RWPE1 (cell line): ENCODE data around the gene ADORA1.

ENCODE experiments used
- CTCF ChIA-PET: fragments of 350-600 bp; sonication (Branson Sonifier 250); formaldehyde crosslinking; extraction: SDS; loops from one replicate; lab custom pipeline; 2021; lab: Yijun Ruan, JAX
- POLR2A ChIA-PET: fragments of 400-600 bp; formaldehyde crosslinking; extraction: SDS; loops from one replicate; lab custom pipeline; 2020; ENCODE audit warnings: antibody characterized with exemption; ENCODE audit not compliant: low non-redundant PET; lab: Yijun Ruan, JAX
- DNase-seq: peaks from one replicate; pipeline ENCODE4 v3.0.0; 2012; ENCODE audit warnings: low spot score
- H3K27ac ChIP-seq: fragments of 450-650 bp; 2 replicates; pipeline ENCODE4 v1.5.1; 2017
- TF ChIP-seq, protein P1 (sequence below): fragments of 450-650 bp; conservative IDR thresholded peaks from 2 replicates; pipeline ENCODE4 v1.5.1; 2017; ENCODE audit warnings: low read depth, mild to moderate bottlenecking

The ADORA1 gene

DNA sequence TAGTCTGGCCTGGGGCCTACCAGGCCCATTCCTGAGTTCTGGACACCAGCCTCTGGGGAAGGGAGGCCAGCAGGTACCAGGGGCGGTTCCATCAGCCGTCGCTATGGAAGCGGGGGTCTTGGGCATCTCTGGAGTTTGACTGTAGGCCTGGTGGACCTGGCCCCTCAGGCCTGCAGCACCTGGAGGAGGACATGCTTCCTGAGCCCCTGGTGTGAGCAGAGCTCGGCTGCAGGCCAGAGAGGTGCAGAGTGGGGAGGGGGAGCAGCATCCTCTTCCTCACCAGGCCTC, 40.3 kb downstream of the ADORA1 start:
- DNase-seq = no peak
- ChIA-PET CTCF (interaction anchor here (0.6 to 7.0 kb wide), 3 partner anchors 19 to 48 kb away, joined by 3 to 45 read pairs (median 4); no protein-coding TSS in a partner anchor), POLR2A (no interaction called here)
- no peak overlapping the region for H3K27ac ChIP-seq
- TF ChIP-seq, protein P1, sequence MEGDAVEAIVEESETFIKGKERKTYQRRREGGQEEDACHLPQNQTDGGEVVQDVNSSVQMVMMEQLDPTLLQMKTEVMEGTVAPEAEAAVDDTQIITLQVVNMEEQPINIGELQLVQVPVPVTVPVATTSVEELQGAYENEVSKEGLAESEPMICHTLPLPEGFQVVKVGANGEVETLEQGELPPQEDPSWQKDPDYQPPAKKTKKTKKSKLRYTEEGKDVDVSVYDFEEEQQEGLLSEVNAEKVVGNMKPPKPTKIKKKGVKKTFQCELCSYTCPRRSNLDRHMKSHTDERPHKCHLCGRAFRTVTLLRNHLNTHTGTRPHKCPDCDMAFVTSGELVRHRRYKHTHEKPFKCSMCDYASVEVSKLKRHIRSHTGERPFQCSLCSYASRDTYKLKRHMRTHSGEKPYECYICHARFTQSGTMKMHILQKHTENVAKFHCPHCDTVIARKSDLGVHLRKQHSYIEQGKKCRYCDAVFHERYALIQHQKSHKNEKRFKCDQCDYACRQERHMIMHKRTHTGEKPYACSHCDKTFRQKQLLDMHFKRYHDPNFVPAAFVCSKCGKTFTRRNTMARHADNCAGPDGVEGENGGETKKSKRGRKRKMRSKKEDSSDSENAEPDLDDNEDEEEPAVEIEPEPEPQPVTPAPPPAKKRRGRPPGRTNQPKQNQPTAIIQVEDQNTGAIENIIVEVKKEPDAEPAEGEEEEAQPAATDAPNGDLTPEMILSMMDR = no peak

DNA sequence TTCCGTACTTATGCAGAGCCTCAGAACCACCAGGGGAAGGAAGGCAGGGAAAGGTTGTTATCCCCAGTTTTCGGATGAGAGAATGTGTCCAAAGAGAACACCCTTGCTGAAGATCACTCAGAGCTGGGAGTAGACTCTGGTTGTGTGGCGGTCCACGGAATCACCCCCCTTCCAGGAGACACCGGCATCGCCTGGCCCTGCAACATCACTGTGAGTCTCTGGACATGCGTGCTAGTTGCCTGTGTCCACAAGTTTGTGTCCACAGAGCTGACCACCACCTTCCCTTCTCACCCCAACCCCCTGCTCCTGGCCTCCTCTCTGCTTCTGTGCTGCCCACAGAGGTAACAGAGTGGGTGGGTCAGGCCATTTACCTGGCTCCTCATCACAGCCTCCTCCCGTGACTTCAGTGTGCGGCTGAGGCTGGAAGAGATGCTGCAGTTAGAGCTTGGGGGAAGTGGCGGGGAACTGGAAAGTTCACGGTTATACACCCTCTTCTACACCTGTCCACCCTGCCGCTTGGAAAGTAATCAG, 40.8 kb downstream of the ADORA1 start:
- POLR2A ChIA-PET = no interaction called here
- DNase-seq = no peak
- CTCF ChIA-PET = interaction anchor here (0.6 to 7.0 kb wide), 3 partner anchors 45 to 174 kb away, joined by 3 to 45 read pairs (median 4); no protein-coding TSS in a partner anchor
- H3K27ac ChIP-seq = no peak overlapping the region
- TF ChIP-seq, protein P1 = no peak

DNA sequence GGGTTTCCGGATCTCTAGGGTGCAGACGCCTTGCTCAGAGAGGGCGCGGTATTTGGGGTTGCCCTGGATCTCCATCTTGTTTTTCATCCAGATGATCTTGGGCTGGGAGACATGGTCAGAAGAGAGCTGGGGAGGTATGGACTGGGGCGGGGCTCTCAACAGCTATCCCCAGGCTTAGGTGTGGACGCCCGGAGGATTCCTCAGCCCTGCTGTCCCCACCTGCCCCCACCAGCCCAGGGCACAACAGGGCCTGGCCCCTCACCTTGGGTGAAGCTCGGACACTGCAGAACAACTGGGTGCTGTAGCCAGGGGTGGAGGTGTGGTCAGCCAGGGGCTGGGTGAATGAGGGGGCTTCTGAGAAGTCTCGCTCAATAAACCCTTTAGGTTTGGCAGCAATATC, 41.5 kb downstream of the ADORA1 start:
- TF ChIP-seq, protein P1 = no peak
- ChIA-PET CTCF (interaction anchor here (1.0 to 7.0 kb wide), 2 partner anchors 47 to 173 kb away, joined by 4 to 45 read pairs; no protein-coding TSS in a partner anchor), POLR2A (no interaction called here)
- H3K27ac ChIP-seq = no peak overlapping the region
- DNase-seq = no peak

DNA sequence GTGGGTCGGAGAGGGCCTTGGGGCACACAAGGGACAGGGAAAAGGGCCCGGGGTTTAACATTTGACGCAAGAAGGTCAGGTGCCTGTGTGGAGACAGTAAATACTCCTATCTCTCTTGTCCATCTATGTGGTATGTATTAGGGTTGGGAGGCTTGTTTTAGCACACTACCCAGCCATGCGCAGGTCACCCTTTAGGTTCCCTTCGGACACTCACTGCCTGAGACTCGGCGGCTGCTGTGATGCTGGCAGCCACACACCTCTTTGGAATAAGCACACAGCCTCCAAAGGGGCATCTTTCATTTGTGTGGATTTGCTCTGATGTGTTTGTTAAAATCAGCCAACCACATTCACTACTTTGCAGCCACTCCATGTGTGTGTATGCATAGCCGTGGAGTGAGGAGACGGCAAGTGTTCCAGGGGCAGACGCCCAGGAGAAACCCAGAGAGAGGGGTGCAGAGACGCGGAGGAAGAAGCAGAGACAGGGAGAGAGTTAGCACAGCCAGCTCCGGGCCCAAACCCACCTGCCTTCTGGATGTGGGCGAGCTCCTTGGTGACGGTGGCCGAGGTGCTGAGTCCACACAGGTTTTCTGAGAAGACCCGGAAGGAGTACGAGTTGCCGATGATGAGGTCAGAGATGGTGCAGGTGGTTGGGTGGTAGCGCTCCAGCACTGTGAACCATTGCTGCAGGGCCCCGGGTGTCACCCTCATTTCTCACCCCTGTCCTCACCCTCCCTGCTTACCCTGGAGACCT, 42.4 kb downstream of the ADORA1 start:
- DNase-seq = no peak
- ChIA-PET POLR2A (no interaction called here), CTCF (interaction anchor here (0.6 to 7.0 kb wide), 4 partner anchors 22 to 130 kb away, joined by 3 to 84 read pairs (median 24); no protein-coding TSS in a partner anchor)
- no peak overlapping the region for H3K27ac ChIP-seq
- TF ChIP-seq, protein P1 = no peak

DNA sequence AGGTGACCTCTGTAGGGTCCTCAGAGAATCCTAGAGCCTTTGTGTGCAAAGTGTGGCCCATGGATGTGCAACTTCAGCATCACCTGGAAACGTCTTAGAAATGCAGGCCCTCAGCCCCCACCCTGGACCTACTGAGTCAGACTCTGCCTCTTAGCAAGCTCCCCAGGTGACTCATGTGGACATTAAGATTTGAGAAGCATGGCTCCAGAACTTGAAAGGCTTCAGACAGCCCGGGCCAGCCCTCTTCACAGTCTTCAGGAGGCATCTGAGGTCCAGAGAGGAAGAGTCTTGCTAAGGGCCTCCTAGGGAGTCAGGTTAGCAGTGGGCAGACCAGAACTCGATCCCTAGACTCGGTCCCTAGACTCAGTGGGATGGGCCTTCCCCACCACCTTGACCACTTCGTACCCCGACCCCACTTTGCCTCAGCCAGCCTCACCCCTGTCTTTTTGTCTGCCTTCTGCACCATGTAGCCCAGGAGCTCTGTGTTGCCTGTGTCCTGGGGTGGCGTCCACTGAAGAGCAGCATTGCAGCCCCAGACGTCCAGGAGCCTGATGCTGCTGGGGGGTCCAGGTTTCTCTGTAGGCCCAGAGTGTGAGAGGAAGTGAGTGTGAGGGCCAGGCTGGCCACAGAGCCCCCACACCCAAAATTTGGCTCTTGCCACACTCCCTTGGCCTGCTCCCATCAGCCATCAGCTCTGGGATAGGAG, 43.3 kb downstream of the ADORA1 start:
- no peak overlapping the region for H3K27ac ChIP-seq
- ChIA-PET CTCF (interaction anchor here (0.6 to 3.7 kb wide), 15 partner anchors 11 to 1994 kb away, joined by 3 to 84 read pairs (median 5); partner anchors contain the start of genes ADORA1 and CHI3L1), POLR2A (no interaction called here)
- TF ChIP-seq, protein P1 = no peak
- DNase-seq = no peak

DNA sequence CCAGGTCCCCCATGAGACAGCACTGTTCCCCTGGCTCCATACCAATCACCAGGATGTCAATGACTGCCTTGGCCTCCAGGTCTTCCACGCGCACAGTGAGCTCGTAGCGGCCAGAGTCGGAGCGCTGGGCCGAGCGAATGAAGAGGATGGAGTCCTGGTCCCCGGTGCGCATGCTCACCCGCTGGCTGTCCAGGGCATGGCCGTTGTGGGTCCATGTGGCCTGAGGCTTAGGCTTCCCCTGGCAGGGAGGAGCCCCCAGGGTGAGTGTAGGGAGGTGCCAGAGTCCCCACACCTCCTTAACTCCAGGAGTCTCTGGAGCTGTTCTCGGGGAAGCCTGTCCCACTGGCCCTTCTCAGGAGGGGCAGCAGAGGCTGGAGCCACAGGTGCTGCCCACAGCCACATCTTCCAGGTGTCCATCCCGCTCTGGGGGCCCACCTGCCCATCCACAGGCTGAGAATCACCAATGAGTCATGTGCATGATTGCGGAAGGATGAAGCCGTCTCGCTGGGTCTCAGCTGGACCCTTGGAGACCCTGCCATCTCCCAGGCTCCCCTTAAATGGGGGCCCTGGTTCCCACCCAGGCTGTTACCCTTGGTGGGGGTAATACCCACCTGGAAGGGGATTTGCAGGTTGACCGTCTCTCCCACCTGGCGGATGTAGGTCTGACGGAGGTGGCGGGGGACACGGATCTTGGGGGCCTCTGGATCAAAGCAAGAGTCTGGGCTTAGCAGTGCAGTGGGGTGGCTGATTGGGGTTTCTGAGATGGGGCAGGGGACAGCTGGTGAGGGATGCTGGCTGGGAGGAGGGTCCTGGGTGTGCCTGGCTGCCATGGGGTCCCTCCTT, 44.0 kb downstream of the ADORA1 start:
- no peak for DNase-seq
- ChIA-PET CTCF (interaction anchor here (0.6 to 3.7 kb wide), 46 partner anchors 11 to 1388 kb away, joined by 3 to 84 read pairs (median 4); partner anchors contain the start of genes ADORA1 and CHI3L1), POLR2A (no interaction called here)

More for the DNA sequence above, 44.0 kb downstream of the ADORA1 start:
- TF ChIP-seq, protein P1 = no peak
- H3K27ac ChIP-seq = no peak overlapping the region
